ENCODE data around the gene LRRK1.

DNA sequence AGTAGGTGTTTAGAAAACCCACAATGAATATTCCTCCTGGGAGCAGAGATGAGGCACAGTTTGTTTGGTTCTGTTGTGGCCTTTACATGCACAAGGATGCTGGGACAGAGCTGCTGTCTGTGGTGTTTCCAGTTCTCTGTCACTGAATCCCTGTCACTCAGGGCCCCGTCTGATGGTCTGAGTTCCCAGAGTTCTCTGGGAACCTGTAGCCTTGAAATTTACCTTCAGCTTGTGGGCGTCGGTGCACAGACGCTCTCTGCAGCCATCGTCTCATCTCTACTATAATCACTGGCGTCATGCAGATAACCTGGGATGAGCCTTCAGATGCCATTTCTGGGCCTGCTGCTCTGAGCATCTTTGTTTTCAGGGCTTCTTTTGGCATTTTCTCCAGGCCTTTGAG is 81.9 kb downstream of the LRRK1 start:
- TF ChIP-seq, protein P1, sequence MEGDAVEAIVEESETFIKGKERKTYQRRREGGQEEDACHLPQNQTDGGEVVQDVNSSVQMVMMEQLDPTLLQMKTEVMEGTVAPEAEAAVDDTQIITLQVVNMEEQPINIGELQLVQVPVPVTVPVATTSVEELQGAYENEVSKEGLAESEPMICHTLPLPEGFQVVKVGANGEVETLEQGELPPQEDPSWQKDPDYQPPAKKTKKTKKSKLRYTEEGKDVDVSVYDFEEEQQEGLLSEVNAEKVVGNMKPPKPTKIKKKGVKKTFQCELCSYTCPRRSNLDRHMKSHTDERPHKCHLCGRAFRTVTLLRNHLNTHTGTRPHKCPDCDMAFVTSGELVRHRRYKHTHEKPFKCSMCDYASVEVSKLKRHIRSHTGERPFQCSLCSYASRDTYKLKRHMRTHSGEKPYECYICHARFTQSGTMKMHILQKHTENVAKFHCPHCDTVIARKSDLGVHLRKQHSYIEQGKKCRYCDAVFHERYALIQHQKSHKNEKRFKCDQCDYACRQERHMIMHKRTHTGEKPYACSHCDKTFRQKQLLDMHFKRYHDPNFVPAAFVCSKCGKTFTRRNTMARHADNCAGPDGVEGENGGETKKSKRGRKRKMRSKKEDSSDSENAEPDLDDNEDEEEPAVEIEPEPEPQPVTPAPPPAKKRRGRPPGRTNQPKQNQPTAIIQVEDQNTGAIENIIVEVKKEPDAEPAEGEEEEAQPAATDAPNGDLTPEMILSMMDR (IDR thresholded peaks at IDR 0.05): no peak
- no peak for TF ChIP-seq EP300 (IDR thresholded peaks at IDR 0.05)

All from gastroesophageal sphincter (tissue), 3 donors.